Measurements from ENCODE around the gene TCF4.

TCF4 gene

DNA sequence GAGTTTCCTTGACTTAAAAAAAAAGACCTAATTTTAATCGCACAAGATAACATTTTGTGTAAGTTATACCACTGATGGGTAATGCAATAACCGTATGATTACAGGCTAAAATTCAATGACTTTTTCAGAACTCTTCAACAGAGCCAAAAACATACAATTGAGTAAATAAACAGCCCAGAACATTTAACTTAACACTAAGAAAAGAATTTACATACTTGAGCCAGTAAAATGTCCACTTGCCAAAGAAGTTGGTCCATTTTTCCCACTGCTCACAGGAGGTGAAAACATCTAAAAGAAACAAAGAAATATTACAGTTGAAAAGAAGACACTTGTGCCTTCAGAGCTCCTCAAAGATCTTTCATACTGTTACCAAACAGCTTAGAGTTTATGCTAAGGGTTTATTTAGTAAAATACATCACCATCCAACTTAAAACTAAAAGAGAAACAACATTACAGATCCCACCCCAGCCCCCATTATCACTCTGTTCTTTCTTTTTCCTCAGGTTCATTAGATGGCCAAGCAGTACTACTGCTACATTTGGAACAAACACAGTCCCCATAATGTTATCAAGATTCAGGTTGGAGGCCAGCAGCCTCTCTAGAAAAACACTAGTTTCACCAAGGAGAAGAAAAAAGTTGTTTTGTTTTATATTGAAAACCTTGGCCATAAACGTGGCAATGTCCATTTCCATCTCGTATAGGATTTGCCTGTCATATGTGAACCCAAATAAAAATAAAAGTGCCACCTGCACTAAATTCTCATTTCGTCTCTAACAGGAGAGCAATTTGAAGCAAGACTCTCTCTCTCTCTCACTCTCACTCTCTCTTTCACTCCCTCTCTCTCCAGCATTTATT is 2.7 kb downstream of the TCF4 start:
- no peak for DNase-seq

DNA sequence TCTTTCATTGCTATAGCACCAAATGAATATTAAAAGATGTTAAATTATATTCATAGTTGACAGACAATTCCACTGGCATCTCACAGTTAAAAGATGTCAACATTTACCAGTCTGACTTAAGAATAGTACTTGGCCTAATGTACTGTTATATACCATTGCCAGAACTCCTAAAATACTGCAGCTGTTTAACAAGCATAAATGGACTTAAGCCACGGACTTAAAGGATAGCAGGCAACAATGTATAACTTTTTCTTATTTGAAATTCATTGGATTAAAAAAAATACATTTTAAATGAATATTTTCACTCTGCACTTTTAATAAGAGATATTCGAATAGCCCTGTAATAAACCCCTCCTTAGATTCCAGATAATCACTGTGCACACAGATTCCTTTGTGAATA is 3.8 kb downstream of the TCF4 start:
- DNase-seq, result no peak

DNA sequence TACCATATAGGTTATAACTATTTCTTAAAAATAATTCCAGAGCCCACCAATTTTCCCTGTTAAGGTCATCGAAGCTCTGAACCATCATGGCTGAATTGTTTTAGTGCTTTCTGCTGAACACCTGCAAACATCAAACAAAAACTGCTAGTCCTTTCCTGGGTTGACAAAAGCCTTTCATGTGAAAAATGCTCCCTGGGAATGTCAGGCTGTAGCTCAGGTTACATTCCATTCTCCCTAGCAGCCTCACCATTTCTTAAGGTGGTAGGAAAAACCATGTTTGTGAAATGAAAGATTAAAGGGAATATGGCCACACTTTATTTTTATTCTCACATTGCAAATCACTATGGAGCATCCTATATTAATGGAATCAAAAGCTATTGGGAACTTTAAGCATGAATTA is 5.7 kb downstream of the TCF4 start:
- no peak for DNase-seq

DNA sequence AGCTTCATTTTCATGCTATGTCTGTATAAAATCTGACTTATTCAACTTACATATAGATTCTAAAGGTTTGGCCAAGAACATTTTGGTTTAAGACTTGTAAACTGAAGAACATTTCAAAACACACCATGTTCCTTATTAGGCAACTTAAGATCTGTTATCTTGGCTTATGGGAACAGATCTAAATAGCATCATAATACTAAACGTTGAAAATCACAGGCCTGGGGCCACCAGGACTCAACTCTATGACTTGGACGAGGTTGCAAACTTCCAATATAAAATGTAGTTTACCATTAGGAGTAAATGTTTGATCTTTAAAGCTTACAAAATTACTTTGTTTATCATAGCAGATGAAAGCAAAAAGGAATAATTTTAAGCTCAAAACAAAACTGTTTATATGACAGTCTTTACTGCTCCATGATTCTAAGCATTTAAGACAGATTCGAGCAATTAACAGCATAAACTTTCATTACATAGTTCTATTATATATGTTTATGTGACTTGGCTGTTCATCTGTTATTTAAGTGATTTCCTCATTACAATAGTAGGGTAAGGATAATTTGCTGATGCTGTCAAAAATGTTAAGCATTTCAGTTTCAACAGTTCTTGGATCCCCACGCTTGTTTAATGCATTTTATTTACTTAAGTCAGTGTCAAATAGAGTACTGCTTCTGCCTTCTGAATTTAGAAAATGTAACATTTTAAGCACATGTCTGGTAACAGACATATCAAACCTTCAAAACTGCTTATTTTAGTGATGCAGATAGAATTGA is 8.3 kb downstream of the TCF4 start:
- DNase-seq, result no peak

DNA sequence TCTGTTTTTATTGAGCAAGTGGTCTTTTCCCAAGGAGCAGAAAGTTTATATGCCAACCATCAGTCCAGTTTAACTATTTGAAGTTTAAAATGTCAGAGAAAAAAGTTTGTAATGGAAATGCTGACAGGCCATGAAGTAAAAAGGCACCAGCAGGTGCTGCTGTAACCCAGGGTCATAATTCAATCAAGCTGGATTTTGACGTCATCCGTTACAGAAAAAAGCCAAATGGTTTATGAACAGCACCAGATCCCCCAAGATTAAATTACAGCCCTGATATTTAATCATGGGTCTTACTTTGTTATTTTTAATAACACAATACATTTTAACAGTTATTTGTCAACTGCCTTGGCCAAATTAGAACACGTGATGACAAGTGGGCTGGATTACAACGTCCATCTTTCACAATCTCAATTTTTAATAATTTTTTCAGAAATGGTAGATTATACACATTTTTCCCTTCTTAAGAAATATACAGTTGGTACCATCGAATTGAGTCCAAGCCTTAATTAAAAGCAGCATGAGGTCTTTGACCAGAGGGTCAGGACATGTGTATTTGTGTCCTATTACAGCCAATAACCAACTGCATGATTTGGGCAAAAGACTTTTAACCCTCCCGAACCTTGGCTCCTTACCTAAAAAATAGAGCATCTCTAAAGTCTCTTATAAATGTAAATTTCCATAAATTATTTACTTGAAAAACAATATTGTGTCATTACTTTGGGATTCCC is 10.0 kb downstream of the TCF4 start:
- no peak for DNase-seq

DNA sequence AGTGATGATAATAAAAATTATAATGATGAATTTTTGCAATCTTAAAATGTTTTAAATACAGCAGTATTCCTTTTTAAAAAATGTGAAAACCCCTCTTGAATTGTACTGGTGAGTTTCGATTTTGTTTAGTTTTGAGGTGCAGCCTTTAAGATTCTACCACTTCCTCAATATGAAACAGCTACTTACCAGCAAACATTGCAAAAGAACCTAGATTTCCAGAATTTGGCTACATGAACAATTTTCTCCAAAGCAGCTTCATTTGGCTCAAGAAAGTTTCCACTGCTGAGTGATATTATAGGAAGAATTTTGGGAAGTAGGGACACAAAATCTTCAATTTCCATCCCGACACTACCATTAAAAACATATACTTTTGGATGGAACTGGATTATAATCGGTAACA is 12.0 kb downstream of the TCF4 start:
- DNase-seq, result no peak

DNA sequence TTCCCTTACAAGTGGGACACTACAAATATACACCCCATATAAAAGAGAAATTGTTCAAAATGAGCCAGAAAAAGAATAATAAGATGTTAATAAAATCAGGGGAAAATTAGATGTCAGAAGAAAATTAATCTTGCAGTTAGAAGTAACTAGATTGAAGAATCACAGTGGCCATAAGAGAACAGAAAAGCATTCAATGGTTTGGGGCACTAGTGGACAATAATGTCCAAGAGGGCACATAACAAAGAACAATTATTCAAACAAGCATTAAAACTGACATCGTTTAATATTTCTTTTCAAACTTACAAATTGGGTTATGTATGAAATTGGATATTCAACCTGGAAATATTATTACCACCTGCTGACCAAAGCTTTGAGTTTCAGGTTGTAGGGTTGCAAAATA is 12.9 kb downstream of the TCF4 start:
- DNase-seq, result no peak

DNA sequence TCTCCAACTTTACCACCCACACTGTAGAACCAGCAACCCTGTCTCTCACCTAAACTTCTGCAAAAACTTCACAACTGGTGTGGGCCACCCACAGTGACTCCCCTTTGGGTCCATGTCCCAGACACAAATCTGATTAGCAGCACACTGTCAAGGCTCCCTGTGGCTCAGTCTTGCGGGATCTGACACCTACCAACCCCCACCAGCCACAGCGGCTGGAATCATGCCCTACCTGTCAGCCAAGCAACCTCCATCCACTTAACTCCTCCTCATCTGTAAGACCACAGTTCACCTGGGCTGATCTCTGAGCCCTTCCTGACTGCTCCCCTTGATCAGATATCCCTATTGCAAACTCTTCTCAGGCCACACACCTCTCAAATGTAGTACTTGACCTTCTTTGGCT is 14.6 kb downstream of the TCF4 start:
- DNase-seq, result no peak

DNA sequence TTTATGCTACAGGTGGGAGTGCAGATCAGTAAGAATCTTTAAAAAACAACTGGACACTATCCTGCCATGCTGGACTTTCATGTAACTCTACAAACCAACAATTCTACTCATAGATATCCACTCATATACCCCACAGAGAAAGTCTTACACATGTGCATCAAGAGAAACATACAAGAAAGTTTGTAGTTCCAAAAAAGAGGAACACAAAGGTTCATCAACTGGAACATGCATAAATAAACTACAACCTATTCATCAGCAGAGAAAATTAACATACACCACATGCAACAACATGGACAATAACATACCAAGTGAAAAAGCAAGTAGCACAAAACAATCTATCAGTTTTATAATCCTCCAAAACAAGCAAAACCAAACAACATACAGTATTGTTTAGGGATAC is 17.0 kb downstream of the TCF4 start:
- DNase-seq, result no peak

DNA sequence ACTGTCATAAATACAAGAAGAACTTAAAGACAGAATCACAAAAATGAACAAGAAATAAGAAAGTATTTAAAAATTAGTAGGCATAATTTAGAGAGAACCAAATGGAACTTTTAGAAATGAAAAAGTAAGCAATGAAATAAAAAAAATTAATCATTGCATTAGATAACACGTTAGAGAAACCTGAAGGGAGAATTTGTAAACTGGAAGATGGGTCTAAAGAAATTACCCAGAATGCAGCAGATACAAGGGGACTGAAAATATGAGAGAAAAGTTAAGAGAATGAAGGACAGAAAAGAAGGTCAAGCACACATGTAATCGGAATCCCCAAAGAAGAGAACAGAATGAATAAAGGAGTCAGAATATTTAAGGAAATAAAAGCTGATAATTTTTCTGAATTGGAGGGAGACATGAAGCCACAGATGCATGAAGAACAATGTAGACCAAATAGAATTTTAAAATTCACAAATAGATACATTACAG is 21.5 kb downstream of the TCF4 start:
- DNase-seq, result no peak

DNA sequence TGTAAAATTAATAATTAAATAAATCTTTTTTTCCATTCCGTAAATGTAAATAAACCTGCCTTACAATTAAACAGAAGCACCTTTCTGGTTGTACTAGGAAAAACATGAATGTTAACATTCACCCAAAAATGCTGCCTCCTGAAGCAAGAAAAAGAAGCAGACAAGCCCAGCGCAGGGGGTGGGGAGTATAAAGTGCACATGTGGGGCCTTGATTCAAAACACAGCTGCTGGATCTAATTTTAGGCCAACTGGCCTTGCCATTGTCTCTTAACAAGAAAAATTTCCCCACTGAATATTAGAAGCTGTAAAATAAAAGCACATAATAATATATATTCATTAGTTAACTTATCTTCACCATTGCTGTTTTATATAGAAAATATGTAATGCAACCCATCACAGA is 28.3 kb downstream of the TCF4 start:
- no peak for DNase-seq

DNA sequence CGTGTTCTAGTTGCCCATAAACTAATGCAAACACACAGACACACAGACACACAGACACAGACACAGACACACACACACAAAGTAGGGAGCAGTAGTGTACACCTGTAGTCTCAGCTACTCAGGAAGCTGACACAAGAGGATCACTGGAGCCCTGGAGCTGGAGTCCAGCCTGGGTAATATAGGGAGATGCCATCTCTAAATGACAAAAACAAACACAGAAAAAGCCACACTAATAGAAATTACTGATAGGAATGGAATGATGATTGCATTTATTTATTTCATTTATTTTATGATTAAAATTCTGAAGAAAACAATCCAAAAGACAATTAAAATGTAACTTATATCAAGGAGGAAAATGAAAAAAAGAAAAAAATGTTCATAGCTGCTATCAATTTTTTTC is 30.8 kb downstream of the TCF4 start:
- no peak for DNase-seq

DNA sequence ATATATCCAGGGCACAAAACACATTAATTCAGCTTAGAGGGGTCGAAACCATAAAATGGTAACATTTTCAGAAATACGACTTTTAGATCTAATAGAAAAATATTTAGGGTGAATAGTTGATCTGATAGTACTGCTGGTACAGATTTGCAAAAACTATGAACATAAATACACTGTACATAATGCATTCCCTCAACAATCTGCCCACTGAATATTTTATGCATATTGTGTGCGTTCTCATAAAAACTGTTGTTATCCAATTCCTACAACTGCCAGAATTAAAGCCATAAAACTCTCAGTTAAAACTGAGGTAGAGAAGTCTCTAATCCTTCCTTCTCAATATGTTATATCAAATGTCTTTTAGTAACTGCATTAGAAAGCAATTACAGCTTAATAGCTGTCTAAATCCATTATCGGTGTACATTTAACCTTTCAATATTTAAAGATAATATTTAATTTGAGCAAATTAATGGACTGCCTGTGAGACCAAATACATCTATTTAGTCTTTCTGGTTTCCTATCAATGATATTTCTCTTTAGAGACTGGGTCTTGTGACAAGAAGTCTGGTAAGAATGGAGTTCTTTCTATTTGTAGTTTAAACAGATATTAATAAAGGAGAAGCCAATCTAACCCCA is 32.5 kb downstream of the TCF4 start:
- no peak for DNase-seq

DNA sequence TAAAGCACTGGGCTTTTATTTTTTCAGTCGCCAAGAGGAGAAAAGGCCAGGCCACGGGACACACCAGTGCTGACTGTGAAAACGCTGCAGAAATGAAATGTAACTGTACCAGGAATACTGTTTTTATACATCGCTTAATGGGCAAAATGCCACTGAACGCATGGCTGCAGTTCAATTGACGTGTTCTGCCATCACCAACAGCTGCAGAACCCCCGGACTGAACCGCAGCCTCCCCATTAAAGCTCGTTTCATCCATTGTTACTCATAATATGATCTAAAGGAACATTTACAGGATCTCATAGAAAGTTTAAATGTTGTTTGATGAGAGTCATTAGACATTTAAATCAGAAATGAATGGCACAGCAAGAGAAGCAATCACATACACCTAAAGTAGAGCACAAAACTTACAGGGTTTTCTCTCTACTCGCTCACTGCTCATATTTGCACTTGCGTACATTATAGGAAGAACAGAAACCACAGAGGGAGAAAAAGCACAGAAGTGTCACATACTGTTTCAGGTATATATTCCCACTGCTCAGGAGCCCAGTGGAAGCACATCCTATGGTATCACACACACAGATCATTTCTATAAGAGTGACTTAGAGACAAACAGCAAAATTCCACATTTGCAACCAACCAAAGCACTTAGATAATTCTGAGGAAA is 35.3 kb downstream of the TCF4 start:
- DNase-seq, result no peak

DNA sequence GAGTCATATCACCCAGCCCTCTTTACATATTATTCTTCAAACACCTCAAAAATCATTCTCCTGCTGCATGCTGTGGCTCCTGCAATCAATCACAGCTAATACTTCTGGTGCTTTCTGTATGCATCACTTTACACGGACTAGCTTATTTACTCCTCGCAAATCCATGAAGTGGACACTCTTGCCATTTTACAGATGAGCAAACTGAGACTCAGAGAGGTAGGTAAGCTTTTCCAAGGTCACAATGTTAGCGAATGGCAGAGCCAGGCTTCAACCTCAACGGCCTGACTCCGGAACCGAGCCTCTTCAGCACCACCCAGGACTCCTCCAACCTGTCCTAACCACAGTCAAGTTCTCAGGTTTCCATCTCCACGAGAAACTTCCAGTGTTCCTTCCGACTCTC is 36.8 kb downstream of the TCF4 start:
- no peak for DNase-seq

DNA sequence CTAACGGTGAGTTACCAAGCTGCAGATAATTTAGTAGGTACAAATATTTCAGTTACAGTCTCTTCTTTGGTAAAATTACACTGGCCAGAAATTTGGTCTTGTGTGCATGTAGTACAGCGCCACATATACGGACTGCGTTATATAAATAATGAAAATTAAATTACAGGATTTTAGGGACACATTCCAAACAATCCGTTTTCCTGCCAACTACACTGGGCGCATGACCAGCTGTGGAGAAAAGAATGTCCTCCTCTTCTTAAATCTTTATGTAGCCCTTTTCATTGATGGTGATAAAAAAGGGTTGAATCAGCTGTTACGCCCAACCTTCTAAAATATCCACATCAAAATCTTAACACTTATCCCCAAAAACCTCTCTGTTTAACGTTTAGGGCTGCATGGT is 37.5 kb downstream of the TCF4 start:
- no peak for DNase-seq

DNA sequence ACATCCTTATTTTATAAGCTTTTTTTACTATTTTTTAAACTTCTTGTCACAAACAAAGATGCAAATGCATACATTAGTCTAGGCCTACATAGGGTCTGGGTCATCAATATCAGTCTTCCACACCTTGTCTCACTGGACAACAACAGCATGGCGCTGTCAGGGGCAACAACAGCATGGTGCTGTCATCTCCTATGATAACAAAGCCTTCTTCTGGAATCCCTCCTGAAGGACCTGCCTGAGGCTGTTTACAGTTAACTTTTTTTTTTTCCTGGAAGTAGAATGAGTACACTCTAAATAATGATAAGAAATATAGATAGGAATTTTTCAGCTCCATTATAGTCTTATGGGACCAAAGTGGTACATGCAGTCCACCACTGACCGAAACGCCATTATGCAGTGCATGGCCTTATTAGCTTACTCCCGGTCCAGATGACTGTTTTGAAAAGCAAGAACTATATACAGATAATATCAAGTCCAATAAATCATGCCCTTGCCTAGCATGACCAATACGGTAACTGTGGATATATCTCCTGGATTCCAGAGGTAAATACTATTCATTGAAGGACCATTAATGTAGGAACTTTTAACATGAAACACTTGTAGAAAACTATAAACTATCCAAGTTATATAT is 38.4 kb downstream of the TCF4 start:
- DNase-seq, result no peak

DNA sequence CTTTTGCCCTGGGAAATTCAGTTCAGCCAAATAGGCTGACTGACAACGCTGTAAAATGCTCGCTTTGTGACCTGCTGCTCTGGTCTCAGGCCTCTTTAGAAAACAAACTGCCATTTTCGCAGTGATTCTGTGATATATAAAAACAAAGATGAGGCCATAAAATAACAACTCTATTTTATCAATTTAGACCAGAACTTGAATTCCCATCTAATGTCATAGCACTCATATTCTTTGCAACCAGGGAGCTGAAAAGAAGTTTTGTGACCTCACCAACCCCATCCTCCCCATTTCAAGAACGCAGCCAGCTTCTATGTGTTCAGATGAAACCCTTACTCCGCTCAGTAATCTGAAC is 40.3 kb downstream of the TCF4 start:
- no peak for DNase-seq

DNA sequence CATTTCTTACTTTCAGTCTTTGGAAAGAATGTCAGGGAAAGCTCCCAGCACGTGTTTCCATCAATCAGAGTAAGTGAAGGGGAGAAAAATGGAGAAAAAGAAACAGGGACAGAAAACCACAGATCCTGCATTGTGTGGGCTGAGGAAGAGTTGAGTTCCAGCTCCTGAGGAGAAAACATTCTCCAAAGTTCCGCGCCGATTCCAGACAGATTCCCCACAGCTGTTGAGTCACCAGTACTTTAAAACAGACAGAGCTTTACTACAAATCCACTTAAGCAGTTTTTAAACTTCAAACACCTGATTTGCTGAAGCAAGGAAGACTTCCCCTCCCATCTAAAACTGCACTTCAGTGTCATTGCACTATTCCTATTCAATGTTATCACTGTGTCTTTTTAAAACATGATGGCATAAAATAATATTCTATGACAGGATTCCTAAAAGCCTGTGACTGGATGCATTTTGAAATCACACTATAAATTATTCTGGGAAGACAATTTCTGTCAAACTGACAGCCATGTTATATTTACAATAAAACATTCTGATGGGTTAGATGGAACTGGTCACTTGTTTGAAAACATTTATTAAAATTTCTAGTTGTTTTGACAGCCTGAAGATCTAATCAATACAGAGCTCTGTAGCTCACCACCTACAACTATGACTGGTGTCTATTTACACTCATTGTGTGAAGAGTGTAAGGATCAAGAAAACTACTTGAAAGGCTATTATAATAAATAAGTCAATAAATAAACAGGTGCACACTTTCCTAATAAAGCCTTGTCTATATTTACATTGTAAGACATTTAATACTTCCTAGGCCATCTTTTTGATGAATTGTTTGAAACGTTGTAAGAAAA is 40.9 kb downstream of the TCF4 start:
- no peak for DNase-seq

DNA sequence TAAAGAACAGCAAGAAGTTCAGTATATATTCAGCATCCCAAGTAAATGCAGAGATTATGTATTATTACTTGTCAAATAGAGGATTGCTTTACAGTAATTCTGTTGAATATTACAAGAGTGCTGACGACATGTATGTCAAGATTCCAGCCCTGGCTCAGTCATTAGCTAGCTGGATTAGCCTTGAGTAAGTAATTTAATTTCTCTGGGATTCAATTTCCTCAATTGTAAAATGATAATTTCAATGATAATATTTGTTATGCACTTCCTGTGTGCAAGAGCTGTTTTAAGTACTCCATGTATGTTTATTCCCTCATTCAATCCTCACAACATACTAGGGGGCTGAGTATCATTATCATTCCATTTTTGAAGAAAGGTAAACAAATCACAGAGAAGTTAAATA is 44.0 kb downstream of the TCF4 start:
- DNase-seq, result no peak

DNA sequence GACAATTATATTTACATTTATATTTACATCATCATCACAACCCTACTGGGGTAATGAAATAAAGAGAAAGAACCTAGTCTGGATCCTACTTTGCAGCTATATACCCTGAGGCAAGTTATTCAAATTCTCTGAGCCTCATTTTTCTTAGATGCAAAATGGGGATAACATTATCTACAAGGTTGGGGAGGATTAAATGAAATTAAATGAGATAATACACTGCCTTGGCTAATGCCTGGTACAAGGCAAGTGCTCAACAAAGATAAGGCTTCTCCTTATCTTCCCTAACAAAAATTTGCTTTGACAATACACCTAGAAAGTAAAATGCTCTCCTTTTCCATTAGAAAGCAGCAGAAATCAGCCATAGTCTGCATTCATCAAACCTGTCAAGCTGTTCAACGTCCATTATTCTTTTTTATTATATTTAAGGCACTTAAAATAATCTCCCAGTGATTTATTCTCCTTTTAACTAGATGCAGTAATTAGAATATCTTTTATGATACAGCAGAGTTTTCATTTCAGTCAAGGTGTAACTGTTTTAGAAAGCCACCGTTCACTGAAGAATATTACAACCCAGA is 44.8 kb downstream of the TCF4 start:
- no peak for DNase-seq

Data from 8988T (cell line).